Anterior cingulate cortex (tissue), 58 donors: ENCODE results near the gene MAP1S.
"Not testable (repeated sequence)": the region's sequence is repeated elsewhere in the genome, so short reads cannot be mapped to it uniquely, and the experiment has no call there.

ENCODE experiments used
- DNase-seq, 58 donors: peaks; one replicate each; lab custom pipeline; 2025; lab: John Stamatoyannopoulos, UW

MAP1S gene

DNA sequence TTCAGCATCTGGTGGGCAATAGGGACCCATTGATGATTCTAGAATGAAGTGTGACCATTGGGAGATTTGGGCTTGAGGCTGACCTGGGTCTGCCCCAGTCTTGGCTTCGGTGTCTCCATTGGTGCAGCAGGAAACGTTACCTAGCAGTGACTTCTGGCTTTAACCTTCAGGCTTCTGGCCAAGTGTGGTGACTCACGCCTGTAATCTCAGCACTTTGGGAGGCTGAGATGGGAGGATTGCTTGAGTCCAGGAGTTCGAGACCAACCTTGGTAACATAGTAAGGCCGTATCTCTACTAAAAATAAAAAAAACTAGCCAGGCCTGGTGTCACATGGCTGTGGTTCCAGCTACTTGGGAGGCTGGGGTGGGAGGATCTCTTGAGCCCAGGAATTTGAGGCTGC lies 39.2 kb downstream of the MAP1S start:
- DNase-seq: no peak

DNA sequence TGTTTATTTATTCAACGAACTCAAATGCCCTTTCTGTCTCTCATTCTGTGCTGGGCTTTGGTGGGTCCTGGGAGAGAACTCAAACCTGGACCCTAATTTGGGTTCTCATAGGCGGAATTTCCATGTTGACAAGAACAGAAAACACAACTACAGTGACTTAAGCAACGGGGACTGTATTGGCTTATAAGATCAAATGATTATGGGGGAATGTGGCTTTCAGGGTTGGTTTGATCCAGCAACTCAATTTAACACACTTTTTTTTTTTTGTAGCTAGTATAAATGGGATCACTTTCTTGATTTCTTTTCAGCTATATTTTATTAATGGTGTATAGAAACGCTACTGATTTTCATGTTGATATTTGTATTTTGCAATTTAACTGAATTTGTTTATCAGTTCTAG lies 41.9 kb downstream of the MAP1S start:
- no peak for DNase-seq

DNA sequence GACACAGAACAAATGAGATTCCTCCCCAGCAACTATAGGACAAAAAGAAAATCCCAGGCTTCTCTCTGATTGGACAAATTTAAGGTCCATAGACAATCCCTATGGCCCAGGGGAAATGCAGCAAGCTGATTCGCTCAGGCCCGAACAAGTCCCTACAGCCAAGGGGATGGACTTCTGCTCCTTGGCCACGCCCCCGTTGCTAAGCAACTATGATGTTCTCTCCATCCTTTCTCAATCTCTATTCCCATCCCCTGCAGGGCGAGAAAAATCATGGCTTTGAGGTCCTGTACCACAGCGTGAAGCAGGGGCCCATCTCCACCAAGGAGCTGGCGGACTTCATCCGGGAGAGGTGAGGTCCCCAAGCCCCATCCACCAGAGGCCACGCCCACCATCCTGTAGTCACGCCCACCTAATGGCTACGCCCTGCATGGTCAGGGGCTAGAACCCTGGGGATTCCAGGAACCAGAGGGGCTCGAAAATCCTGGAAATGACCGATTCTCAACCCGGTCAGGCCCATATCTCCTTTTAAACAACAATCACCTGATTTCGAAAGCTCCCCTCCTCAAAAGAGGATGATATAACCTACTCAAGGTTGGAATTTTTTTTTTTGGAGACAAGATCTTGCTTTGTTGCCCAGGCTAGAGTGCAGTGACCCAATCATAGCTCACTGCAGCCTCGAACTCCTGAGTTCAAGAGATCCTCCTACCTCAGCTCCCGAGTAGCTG lies 43.4 kb downstream of the MAP1S start:
- peak in 37 of 58 donors; percentile 7 to 64 (median 38) for DNase-seq

DNA sequence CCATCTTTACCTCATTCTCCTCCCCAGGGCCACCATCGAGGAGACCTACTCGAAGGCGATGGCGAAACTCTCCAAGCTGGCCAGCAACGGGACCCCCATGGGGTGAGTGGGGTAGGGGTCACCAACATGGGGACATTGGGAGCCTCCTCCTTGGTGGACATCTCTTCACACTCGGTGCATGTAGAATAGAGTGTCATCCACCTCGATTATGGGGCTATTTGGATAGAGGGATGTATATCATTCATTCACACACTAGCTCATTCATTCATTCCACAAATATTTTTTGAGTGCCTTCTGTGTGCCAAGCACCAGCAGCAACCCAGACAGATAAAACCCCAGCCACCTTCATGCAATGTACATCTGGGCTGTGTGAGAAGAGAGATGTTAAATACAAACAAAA lies 45.1 kb downstream of the MAP1S start:
- DNase-seq: no peak

DNA sequence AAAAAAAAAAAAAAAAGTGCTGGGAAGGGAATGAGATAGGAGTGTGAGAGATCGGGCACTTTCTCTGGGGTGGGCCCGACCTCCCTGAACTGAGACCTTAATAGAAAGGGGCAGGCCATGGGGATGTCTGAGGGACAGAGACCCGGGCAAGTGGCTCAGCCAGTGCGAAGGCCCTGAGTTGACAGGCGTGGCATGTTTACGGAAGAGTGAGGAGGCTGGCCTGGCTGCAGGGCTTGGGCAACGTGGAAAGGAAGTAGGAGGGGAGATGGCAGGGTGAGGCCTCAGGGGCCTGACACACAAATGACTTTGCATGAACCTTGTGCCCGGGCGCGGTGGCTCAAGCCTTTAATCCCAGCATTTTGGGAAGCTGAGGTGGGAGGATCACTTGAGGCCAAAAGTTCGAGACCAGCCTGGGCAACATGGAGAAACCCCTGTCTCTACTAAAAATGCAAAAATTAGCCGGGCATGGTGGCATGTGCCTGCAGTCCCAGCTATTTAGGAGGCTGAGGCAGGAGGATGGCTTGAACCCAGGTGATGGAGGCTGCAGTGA lies 45.9 kb downstream of the MAP1S start:
- peak in 17 of 58 donors; percentile 5 to 56 (median 17) for DNase-seq

DNA sequence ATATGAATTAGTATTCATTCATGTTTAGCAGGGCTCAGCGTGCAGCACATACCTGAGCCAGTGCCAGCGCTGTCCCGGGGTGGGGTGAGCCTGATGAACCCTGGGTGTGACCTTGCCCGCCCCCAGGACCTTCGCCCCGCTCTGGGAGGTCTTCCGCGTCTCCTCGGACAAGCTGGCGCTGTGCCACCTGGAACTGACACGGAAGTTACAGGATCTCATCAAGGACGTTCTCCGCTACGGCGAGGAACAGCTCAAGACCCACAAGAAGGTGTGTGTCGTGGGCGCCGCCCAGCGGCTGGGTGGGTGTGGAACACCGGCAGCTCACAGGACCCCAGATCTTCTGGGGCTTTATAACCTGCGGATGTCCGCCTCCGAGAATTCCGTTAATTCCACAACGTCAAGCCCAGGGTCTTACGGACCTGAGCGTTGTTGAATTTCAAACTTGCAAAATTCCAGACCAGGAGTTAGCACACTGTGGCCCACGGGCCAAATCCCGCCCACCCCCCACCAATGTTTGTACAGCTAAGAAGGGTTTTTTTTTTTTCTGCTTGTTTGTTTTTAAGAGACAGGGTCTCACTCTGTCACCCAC lies 47.4 kb downstream of the MAP1S start:
- DNase-seq: peak in 51 of 58 donors; percentile 7 to 76 (median 47)

DNA sequence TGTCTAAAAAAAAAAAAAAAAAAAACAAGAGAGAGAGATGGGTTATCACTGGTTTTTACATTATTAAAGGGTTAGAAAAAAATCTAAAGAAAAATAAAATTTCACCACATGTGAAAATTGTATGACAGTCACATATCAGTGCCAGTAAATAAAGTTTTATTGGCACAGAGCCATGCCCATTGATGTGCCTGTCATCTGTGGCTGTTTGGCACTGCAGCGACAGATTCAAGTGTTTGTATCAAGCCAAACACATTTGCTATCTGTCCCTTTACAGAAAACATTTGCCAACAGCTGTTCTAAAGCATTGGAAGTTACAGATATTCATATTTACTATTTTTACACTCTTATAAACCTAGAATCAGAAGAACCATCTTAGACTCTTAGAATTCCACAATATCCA lies 48.3 kb downstream of the MAP1S start:
- DNase-seq: no peak

DNA sequence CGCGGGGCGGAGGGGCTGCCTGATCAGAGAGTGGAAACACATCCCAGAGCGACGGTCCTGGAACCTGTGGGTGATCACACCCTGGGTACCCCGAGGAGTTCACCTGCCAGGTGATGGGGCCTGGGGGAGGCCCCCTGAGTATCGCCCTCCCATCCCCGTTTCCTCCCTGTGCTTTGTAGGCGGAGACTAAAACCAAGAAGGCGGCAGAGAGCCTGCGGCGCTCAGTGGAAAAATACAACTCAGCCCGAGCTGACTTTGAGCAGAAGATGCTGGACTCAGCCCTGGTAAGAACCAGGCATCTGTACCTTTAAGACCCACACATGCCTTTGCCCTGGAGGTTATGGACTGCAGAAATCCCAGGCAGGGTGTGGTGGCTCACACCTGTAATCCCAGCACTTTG lies 51.3 kb downstream of the MAP1S start:
- no peak for DNase-seq

DNA sequence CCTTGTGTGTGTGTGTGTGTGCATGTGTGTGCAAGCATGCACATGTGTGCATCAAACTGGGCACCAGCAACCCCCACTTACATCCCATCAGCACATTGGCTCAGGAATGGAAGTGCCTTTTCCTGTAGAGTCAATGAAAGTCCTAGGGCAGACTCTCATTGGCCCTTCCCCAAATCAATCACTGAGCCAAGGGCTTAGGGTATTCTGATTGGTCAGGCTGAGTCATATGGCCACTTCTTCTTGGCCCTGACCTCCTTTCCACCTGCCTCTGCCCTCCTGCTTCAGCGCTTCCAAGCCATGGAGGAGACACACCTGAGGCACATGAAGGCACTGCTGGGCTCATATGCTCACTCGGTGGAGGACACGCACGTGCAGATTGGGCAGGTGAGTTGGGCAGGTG lies 52.9 kb downstream of the MAP1S start:
- no peak for DNase-seq

DNA sequence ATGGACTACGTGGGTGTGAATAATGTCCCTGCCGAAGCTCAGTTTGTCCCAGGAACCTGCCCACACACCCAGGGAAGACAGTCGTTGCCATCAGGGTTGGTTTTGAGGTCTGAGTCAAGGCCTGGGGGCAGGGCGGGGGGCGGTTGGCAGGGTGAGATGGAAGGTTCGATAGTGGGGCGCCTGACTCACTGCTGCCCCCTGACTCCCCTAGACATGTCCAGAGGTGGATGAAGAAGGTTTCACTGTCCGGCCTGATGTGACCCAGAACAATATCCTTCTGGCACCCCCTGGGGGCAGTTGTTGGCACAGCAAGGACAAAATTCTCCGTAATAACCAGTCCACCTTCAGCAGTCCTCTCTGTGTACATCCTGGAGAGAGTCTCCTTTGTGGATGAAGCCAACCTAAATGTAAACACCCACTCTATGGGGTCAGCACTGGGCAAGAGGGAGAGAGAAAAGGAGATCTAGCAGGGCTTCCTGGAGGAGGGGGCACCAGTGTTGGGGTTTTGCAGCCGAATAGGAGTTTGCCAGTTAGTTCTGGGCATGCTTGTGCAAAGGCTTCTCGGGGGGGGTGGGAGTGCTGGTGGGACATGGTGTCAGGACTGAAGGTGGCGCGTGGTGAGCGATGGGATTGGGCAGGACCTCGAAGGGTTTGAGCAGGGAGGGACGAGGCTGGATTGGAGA lies 56.1 kb downstream of the MAP1S start:
- DNase-seq: peak in 6 of 58 donors; percentile 2 to 28 (median 12)

DNA sequence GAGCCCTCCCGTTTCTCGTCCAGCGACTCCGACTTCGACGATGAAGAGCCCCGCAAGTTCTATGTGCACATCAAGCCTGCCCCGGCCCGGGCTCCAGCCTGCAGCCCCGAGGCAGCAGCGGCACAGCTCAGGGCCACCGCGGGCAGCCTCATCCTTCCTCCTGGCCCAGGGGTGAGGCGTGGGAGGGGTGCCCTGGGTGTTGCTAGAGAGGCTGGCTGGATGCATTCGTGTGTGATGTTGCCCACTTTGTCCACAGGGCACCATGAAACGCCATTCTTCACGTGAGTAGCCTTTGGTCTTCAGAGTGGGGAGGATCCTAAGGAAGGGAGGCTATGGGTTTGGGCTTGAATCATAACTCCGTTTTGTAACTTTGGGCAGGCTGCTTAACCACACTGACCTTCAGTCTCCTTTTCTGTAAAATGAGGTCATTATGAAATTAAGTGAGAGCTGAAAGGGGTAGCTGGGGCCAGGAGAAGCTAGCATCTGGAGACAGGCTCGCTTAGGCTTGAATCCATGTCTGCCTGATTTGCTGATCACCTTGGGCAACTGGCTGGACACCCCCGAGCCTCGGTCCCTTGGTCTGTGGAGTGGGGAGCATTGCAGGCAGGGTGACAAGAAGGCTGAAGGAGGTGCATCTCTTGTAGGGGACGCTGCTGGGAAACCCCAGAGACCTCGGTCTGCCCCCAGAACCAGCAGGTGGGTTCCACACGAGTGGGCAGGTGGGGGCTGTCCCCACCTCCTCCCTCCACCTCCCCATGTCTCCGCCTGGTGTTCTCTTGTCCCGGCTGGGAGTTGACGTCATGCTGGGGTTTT lies 56.9 kb downstream of the MAP1S start:
- DNase-seq: no peak

DNA sequence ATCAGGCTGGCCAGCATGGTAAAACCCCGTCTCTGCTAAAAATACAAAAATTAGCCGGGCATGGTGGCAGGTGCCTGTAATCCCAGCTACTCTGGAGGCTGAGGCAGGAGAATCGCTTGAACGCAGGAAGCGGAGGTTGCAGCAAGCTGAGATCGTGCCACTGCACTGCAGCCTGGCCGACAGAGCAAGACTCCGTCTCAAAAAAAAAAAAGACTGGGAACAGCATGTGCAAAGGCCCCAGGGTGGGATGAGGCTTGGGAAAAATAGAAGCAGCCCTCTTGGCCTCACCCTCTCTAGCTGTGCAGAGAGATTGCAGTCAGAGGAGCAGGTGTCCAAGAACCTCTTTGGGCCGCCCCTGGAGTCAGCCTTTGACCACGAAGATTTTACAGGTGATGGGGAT lies 58.6 kb downstream of the MAP1S start:
- not testable (repeated sequence) for DNase-seq

DNA sequence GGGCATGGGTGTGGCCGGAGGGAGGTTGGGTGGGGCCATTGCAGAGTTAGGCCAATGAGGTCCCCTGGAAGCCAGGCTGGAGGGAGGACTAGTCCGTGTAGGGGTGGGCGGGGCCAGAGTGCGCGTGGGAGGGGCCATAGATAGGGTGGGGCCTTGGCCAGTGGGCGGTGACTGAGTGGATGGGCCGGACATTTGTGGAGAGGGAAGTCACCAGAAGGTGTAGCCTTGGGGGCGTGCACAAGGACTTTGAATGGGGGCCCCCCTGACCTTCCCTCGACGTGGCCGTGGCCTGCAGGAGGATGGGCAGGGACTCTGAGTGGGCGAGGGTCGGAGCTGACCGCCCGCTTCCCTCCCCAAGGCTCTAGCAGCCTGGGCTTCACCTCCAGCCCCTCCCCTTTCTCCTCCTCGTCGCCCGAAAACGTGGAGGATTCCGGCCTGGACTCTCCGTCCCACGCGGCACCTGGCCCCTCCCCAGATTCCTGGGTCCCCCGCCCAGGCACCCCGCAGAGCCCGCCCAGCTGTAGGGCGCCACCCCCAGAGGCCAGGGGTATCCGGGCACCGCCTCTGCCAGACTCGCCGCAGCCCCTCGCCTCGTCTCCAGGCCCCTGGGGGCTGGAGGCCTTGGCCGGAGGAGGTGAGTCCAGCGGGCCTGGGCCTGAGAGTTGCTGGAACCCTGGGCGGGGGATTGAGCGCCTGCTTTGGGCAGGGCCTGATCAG lies 59.1 kb downstream of the MAP1S start:
- peak in 14 of 58 donors; percentile 5 to 42 (median 17) for DNase-seq

DNA sequence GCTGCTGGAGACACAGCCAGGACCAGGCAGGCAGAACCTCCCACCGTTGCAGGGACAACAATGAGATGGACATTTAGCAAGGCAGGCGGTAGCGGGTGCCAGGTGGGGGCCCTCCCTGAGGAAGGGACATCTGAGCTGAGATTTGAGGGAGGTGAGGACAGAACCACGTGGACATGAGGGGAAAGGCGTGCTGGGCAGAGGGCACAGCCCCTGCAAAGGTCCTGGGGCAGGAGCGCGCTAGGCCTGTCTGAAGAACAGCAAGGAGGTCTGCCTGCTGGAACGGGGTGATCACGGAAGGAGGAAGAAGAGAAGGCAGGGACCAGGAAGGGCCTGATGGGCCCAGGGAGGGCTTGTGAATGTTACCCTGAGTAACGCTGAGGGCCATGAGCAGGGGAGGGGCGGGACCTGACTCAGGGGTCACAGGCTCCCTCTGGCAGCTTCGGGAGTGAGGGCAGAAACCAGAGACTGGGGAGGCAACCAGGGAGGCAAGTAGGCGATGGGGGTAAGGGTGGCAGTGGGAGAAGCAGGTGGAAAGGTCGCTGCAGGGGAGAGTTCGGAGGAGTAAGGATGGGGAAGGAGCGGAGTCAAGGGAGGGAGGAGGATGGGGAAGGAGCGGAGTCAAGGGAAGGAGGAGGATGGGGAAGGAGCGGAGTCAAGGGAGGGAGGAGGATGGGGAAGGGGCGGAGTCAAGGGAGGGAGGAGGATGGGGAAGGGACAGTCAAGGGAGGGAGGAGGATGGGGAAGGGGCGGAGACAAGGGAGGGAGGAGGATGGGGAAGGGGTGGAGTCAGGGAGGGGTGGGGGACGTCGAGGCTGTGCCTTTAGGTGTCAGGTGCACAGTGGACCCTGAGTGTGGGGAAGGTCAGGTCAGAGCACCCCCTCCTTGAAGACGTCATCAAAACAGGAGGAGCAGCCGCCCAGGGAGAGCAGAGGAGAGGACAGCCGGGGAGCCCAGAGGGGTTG lies 60.0 kb downstream of the MAP1S start:
- peak in 34 of 58 donors; percentile 6 to 63 (median 30) for DNase-seq

DNA sequence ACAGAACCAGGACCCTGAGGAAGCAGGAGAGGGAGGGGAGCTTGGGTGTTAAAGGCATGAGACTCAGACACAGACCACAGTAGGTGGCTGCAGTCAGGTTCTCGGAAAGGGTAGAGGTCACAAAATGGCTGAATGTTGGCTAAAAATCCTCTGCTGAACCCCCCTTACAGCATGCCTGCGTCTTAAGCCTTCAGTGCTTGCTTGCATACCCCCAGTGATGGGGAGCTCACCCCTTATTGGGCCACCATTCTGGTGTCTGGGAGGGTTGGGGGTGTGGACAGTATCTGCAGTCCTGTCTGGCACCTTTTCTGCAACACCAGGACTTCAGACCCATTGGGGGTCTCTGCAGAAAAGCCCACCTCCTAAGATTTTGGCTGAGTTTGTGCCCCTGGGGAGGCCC lies 61.5 kb downstream of the MAP1S start:
- no peak for DNase-seq

DNA sequence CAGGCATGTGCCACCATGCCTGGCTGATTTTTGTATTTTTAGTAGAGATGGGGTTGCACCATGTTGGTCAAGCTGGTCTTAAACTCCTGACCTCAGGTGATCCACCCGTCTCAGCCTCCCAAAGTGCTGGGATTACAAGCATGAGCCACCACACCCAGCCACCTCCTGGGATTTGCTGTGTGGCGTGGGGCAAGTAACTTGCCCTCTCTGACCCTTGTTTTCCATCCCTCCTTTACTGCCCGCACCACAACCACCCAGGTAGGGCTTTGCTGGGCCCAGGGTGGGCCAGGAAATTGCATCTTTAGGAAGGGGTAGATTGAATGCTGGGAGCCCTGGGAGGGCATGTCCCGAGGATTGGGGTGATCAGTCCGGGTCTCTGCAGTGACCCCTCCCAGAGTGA lies 64.4 kb downstream of the MAP1S start:
- DNase-seq: not testable (repeated sequence)
